ENCODE results near the gene ST3GAL3.

The ST3GAL3 gene

DNA sequence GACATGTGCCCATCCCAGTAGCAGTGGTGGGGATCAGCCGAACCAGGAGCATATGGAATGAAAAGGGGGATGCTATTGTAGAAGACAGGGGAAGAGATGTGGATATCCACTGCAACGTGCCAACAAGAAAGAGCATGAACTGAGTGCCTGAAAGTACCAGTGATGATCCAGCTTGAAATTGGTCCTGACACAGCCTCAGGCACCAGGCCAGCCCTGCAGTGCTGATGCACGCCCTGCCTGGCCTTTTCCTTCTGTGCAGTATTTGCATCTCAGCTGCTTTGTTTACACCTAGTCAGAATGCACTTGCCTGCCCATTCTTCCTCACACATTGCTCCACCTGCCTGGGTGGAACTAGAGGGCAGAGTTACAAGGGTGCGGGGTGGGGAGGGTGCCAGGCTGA, 176.0 kb downstream of the ST3GAL3 start:
- no peak for DNase-seq (ENCODE audit: low read depth)
- TF ChIP-seq, protein P1, sequence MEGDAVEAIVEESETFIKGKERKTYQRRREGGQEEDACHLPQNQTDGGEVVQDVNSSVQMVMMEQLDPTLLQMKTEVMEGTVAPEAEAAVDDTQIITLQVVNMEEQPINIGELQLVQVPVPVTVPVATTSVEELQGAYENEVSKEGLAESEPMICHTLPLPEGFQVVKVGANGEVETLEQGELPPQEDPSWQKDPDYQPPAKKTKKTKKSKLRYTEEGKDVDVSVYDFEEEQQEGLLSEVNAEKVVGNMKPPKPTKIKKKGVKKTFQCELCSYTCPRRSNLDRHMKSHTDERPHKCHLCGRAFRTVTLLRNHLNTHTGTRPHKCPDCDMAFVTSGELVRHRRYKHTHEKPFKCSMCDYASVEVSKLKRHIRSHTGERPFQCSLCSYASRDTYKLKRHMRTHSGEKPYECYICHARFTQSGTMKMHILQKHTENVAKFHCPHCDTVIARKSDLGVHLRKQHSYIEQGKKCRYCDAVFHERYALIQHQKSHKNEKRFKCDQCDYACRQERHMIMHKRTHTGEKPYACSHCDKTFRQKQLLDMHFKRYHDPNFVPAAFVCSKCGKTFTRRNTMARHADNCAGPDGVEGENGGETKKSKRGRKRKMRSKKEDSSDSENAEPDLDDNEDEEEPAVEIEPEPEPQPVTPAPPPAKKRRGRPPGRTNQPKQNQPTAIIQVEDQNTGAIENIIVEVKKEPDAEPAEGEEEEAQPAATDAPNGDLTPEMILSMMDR (IDR thresholded peaks at IDR 0.05; ENCODE audit: insufficient read depth, low read depth, low read length, missing control alignments) = no peak

DNA sequence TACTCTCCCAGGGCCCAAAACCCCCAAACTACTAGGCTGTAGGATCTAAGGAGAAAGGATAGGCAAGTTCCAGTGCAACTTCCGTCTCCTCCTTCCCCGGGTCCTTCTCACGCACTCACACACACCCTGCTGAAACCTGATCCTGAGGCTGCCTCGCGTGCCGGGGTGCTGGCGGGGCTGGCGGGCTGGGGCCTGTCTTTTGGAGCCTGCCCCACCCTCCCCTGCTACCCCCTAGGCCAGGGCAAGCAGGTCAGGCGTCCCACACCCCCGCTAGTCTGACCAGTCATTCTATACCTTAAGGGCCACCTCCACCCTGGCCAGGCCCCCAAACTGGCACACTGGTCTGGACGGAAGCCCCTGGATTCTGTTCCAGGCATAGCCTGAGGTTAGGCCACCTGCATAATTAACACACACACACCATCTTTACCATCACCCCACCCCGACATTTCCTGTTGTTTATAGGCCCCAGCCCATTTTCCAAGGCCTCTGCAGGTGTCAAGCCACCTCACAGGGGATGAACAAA, 178.0 kb downstream of the ST3GAL3 start:
- H3K4me3 ChIP-seq (ENCODE audit: low read depth, low read length) = no peak overlapping the region
- DNase-seq (ENCODE audit: low read depth) = no peak
- TF ChIP-seq, protein P1 (IDR thresholded peaks at IDR 0.05; ENCODE audit: insufficient read depth, low read depth, low read length, missing control alignments) = no peak

More for the DNA sequence above, 176.0 kb downstream of the ST3GAL3 start:
- no peak overlapping the region for H3K4me3 ChIP-seq (ENCODE audit: low read depth, low read length)

DNA sequence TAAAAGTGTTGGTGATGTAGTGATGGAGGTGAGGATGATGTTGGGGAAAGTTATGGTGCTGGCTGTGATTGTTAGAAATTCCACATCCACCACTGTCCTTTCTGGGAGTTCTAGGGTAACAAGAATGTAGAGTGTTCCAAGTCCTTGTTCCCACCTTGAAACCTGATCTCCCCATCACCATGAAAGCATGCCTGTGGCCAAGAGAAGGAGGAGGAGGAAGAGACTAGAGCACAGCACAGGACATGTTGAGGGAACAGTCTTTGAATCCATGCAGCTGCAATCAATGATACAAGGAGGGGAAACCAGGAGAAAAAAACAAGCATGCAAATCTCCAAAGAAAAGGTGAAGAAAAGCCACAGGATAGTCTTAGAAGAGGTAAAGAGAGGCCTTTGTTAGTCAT, 180.4 kb downstream of the ST3GAL3 start:
- TF ChIP-seq, protein P1 (IDR thresholded peaks at IDR 0.05; ENCODE audit: insufficient read depth, low read depth, low read length, missing control alignments) = no peak
- no peak overlapping the region for H3K4me3 ChIP-seq (ENCODE audit: low read depth, low read length)
- no peak for DNase-seq (ENCODE audit: low read depth)

DNA sequence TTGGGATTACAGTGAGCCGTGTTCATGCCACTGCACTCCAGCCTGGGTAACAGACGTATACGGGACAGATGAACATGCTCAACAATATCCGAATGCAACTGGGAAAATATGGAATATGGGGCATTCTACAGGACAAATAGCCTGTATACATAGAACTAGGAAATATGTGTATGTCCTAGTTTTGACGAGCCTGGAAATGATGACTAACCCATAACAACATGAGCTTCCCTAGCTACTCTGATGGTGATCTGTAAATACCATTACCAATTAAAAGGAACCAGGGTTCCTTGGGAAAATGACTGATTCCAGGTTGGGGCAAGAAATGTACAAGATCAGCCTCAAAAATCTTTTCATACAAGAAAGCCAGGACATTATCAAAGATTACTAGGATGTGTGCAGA, 183.5 kb downstream of the ST3GAL3 start:
- TF ChIP-seq, protein P1 (IDR thresholded peaks at IDR 0.05; ENCODE audit: insufficient read depth, low read depth, low read length, missing control alignments) = no peak
- no peak for DNase-seq (ENCODE audit: low read depth)
- no peak overlapping the region for H3K4me3 ChIP-seq (ENCODE audit: low read depth, low read length)

DNA sequence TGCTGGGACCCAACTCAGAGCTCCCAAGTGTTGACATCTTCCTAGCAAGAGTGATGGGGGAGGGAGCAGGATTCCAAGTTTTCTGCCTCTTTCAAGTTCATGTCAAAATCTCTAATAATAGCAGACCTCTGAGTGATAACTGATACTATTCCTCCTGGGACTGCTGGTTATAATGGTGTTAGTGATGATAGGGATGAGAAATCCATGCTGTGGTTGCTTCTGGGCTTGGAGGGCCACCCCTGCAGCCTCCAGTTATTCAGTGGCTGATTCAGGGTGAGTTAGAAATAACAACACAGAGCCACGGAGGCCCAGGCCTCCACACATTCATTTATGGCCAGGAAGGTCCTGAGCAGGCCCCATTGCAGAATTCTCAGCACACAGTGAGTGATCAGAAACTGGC, 185.7 kb downstream of the ST3GAL3 start:
- no peak overlapping the region for H3K4me3 ChIP-seq (ENCODE audit: low read depth, low read length)
- DNase-seq (ENCODE audit: low read depth) = no peak
- TF ChIP-seq, protein P1 (IDR thresholded peaks at IDR 0.05; ENCODE audit: insufficient read depth, low read depth, low read length, missing control alignments) = no peak

DNA sequence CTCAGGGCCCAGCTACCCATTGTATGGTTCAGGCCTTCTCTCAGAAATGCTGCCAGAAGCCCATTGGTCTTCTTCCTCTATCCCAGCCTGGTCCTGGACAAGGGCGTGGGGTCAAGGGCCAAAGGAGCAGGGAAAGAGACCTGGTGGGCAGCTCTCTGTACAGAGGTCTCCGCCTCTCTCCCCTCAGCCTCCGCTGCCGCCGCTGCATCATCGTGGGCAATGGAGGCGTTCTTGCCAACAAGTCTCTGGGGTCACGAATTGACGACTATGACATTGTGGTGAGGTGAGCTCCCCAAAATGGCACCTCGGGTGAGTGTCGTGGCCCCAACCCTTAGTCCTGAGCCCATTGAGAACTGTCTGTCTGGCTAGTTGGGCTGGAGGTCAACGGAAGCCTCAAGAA, 191.6 kb downstream of the ST3GAL3 start:
- H3K4me3 ChIP-seq (ENCODE audit: low read depth, low read length) = no peak overlapping the region

DNA sequence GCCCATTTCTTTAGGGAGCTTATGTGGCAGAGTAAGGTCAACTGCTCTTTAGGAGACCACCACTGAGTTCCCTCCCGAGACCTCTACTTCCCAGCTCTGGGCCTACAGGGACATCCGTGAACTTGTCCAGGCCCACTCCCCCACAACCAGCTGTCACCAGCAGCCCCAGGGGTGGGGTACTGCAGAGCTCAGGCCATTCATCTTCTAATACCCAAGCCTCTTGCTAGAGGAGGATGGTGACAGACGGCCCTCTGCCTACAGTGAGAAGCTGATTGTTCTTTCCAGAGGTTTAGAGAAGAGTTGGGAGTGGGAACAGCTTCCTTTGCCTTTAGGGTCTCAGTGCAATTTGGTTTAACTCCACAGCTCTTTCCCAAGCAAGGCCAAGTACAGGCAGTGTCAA, 193.1 kb downstream of the ST3GAL3 start:
- TF ChIP-seq, protein P1 (IDR thresholded peaks at IDR 0.05; ENCODE audit: insufficient read depth, low read depth, low read length, missing control alignments) = no peak
- no peak for DNase-seq (ENCODE audit: low read depth)
- no peak overlapping the region for H3K4me3 ChIP-seq (ENCODE audit: low read depth, low read length)

More for the DNA sequence above, 191.6 kb downstream of the ST3GAL3 start:
- DNase-seq (ENCODE audit: low read depth) = no peak
- TF ChIP-seq, protein P1 (IDR thresholded peaks at IDR 0.05; ENCODE audit: insufficient read depth, low read depth, low read length, missing control alignments) = no peak
